Heart right ventricle (tissue), 16 donors: ENCODE results near the gene ADRB1. TPM values are rescaled to one million over a fixed set of nuclear protein-coding genes. Genes with fewer than 3 reads are reported as not detected.
A peak's percentile ranks its signal among the peaks of the same experiment; 100 is the strongest.

ENCODE experiments used
- ATAC-seq, 8 donors: fragments of 200-7000 bp; cut with Tn5 transposase; one replicate each; pipeline ENCODE4 v1.9.1; 2020; ENCODE audit warnings: mild to moderate bottlenecking in 8 of 8, moderate library complexity in 8 of 8, moderate number of reproducible peaks in 1 of 8
- DNase-seq, 2 donors: peaks; one replicate each; pipeline ENCODE4 v3.0.0-alpha.2; 2020
- H3K27ac ChIP-seq, 10 donors: fragments of 200-600 bp; sonication (generic) in 2 of 10; one replicate each; pipeline versions ENCODE4 v1.5.0 to v1.8.0; 2020 to 2022; ENCODE audit warnings: mild to moderate bottlenecking in 3 of 10
- H3K27me3 ChIP-seq, 7 donors: fragments of 200-600 bp; one replicate each; pipeline ENCODE4 v1.8.0; 2021 to 2022; ENCODE audit warnings: mild to moderate bottlenecking in 2 of 7
- H3K36me3 ChIP-seq, 9 donors: fragments of 200-600 bp; sonication (generic) in 1 of 9; one replicate each; pipeline versions ENCODE4 v1.5.0 to v1.8.0; 2020 to 2022; ENCODE audit warnings: mild to moderate bottlenecking in 2 of 9
- H3K4me1 ChIP-seq, 9 donors: fragments of 200-600 bp; sonication (generic) in 1 of 9; one replicate each; pipeline versions ENCODE4 v1.5.0 to v1.8.0; 2020 to 2022; ENCODE audit warnings: mild to moderate bottlenecking in 4 of 9
- H3K4me3 ChIP-seq, 10 donors: fragments of 200-600 bp; sonication (generic) in 2 of 10; one replicate each; pipeline versions ENCODE4 v1.5.0 to v1.8.0; 2020 to 2022; ENCODE audit warnings: mild to moderate bottlenecking in 7 of 10, moderate library complexity in 2 of 10
- H3K9me3 ChIP-seq, 11 donors: fragments of 200-600 bp in 10 of 11; sonication (generic) in 2 of 11; one replicate each; pipeline versions ENCODE4 v1.5.0 to v1.8.0; 2013 to 2022; ENCODE audit warnings: mild to moderate bottlenecking in 2 of 11, control low read depth in 1 of 11, moderate library complexity in 1 of 11
- CTCF ChIP-seq, 9 donors: fragments of 200-600 bp; sonication (generic) in 2 of 9; IDR thresholded peaks; one replicate each; pipeline versions ENCODE4 v1.5.0 to v1.8.0; 2021 to 2022; ENCODE audit warnings: antibody characterized with exemption in 9 of 9, mild to moderate bottlenecking in 5 of 9, moderate library complexity in 1 of 9
- WGBS, 2 donors: extraction: QIAGEN DNeasy Blood & Tissue Kit; methylation state at CpG; one replicate each; pipeline ENCODE4 v1.1.7; 2013; ENCODE audit warnings: inconsistent platforms in 1 of 2; 5-methylcytosine and 5-hydroxymethylcytosine counted together
- intact Hi-C, 10 donors: fragments of 100-400 bp; cut with DNase I; formaldehyde crosslinking; loops; one replicate each; pipeline versions ENCODE4 v1.11.1 to v1.14.2; 2022
- polyA plus RNA-seq, 2 donors: library from polyadenylated mRNA; stranded (reverse); fragments of 200-250 nt; gene quantifications; one replicate each; pipeline ENCODE4 v1.2.3, GENCODE V29; 2013
- total RNA-seq, 10 donors: library from RNA; stranded (reverse); fragmentation: NEBNext Ultra II Directional in 3 of 10; extraction: Animal tissue kit (Norgen Biotek cat#: 25700) in 3 of 10; gene quantifications; one replicate each; pipeline versions ENCODE4 v1.2.1 to v1.2.4, GENCODE V29; 2021 to 2023
- donor health status: Arrhythmogenic right ventricular cardiomyopathy.
- donor health status: ischemic (EF 13 %, LVEDD 7.1; RV severe dilation, severe dysfunction).
- donor health status: healthy with polysubstance abuse.
- donor health status: DM: no; HTN: yes; CAD: no.
- donor health status: DM: no; HTN: no; CAD: no.
- donor health status: ischemic (EF 25% LVEDD 6.9; RV normal size, moderate dysfunction).
- donor health status: ischemic (EF 25% LVEDD 5.7; RV mildly dilated, moderate dysfunction).
- donor health status: healthy.
- donor health status: DM: yes; HTN: yes; CAD: no.
- donor health status: Ischemic cardiomyopathy.
- donor health status: ischemic (EF 35%, LVEDD 5.7; RV mildly dilated, moderate dysfunction).
- donor health status: nonischemic (EF 11% LVEDD 7.7; RV severe dilation, severe dysfunction).
- donor health status: DM: yes; HTN: yes; CAD: no.
- donor health status: PGD.
- donor health status: ischemic (EF 29% LVEDD 5.4; RV normal size, mild dysfunction).
- donor health status: nonischemic (EF 23%, LVEDD 6.1; RV moderate dilation, normal function).

The ADRB1 gene
- total and polyA plus RNA-seq, 12 donors, result 4.7 to 98.7 (median 36.0) TPM

GRCh38 chr10:114022766-114023597, 20.7 kb upstream of the ADRB1 start:
- WGBS, 2 donors, result 33 to 44% methylated on average over 7 of the region's 7 CpGs
- DNase-seq (no peak), ATAC-seq (peak; percentile 27 to 53 (median 38))
- H3K27ac ChIP-seq, result peak overlapping the region; percentile 20 to 79 (median 56)
- H3K4me1 ChIP-seq, result peaks cover 7 to 67% (median 30%) of the 10 kb centered on the region in 9 donors
- intact Hi-C loops, result loop anchor here in 1 of 10 donors (2.0 kb wide), 1 partner anchor 20 kb away; the partner anchor contains the start of gene ADRB1
- no peaks in the 10 kb centered on the region for H3K36me3 ChIP-seq
- peak overlapping the region in 1 of 10 donors; percentile 4 for H3K4me3 ChIP-seq
- H3K27me3 ChIP-seq, result no peaks in the 10 kb centered on the region
- no peak for TF ChIP-seq CTCF (IDR thresholded peaks at IDR 0.05)
- no peaks in the 10 kb centered on the region for H3K9me3 ChIP-seq

DNA sequence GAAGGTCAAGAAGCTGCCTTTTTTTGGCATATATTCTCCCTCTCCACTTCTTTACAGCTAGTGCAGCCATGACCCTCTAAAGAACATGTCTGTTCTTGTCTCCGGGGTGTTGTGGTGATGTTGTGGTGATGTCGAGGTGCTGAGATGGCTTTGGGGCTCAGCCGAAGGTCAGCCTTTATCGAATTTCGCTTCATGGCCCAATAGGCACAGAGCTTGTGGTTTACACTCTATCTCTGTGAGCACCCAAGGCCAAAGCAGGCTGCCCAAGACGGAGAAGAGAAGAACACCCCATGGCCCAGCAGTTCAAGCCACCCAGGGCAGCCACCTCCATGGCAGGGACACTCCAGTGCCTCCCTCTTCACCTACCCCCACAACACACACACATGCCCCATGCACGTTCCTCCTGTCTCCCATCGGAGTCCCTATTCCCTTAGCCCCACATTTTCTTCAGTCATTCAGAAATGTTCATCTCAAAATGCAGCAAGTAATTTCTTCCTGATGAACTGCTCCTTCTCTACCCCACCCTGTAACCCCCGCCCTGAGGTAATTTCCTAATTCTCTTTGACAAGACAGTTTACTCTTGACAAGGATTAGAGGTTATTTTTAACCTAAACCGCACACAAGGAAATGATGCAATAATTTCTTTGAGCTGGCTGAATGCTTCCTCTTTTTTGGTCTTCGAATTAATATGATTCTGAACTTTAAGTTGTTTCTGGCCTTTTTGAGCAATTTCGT, 18.6 kb upstream of the ADRB1 start:
- H3K4me1 ChIP-seq, result peaks cover 7 to 67% (median 30%) of the 10 kb centered on the region in 9 donors
- no peak overlapping the region for H3K4me3 ChIP-seq
- no peaks in the 10 kb centered on the region for H3K27me3 ChIP-seq
- TF ChIP-seq CTCF (IDR thresholded peaks at IDR 0.05), result no peak
- intact Hi-C loops, result no loop called here
- WGBS, 2 donors, result 76 to 87% methylated on average over 12 of the region's 12 CpGs
- H3K9me3 ChIP-seq, result no peaks in the 10 kb centered on the region
- H3K27ac ChIP-seq, result peak overlapping the region in 3 of 10 donors; percentile 15 to 37 (median 22)
- peak in 5 of 8 donors; percentile 22 to 44 (median 36) for ATAC-seq
- DNase-seq, result no peak
- no peaks in the 10 kb centered on the region for H3K36me3 ChIP-seq

GRCh38 chr10:114025611-114026130, 18.0 kb upstream of the ADRB1 start:
- TF ChIP-seq CTCF (IDR thresholded peaks at IDR 0.05), result no peak

More at GRCh38 chr10:114025611-114026130, 18.0 kb upstream of the ADRB1 start:
- Histone ChIP-seq H3K27me3 (no peaks in the 10 kb centered on the region), H3K9me3 (no peaks in the 10 kb centered on the region), H3K4me1 (peaks cover 7 to 67% (median 30%) of the 10 kb centered on the region in 9 donors), H3K36me3 (no peaks in the 10 kb centered on the region), H3K27ac (peak overlapping the region in 1 of 10 donors; percentile 22), H3K4me3 (no peak overlapping the region)
- WGBS, 2 donors, result 91 to 95% methylated on average over 12 of the region's 12 CpGs
- no peak for DNase-seq
- intact Hi-C loops, result no loop called here
- no peak for ATAC-seq
